HepG2 (cell line): ENCODE measurements around the gene TP73. TPM values are rescaled to one million over a fixed set of nuclear protein-coding genes. Genes with fewer than 3 reads are reported as not detected.

Experiments used
- CHCHD3 ChIP-seq: sonication (generic); formaldehyde crosslinking; IDR thresholded peaks from 2 replicates; pipeline ENCODE4 v1.8.0; 2022; ENCODE audit warnings: mild to moderate bottlenecking, missing genetic modification reagents, moderate library complexity
- GABPA ChIP-seq, 2 experiments: IDR thresholded peaks; 2 replicates each; pipeline ENCODE4 v1.6.1; 2011 to 2016; ENCODE audit warnings: low read depth in 2 of 2, low read length in 1 of 2, missing biosample characterization in 1 of 2, missing genetic modification characterization in 1 of 2
- HOXA3 ChIP-seq: sonication (generic); formaldehyde crosslinking; IDR thresholded peaks from 2 replicates; pipeline ENCODE4 v1.5.0; 2020; ENCODE audit warnings: missing genetic modification reagents
- MBNL3 ChIP-seq: fragments of 250-450 bp; sonication (Bioruptor Pico); conservative IDR thresholded peaks from 2 replicates; pipeline ENCODE4 v1.8.0; 2022; ENCODE audit warnings: mild to moderate bottlenecking, inconsistent platforms
- NFIC ChIP-seq: IDR thresholded peaks from 2 replicates; pipeline ENCODE4 v1.6.1; 2012; ENCODE audit warnings: mild to moderate bottlenecking, low read length, inconsistent platforms
- SIX4 ChIP-seq: sonication (generic); formaldehyde crosslinking; IDR thresholded peaks from 2 replicates; pipeline ENCODE4 v1.4.0; 2020; ENCODE audit warnings: missing genetic modification reagents
- U2AF1 ChIP-seq: fragments of 200-400 bp; formaldehyde crosslinking; optimal IDR thresholded peaks from 2 replicates; pipeline ENCODE3; 2017; ENCODE audit warnings: mild to moderate bottlenecking, low read depth, low read length
- ZBED4 ChIP-seq: sonication (generic); formaldehyde crosslinking; IDR thresholded peaks from 2 replicates; pipeline ENCODE4 v1.4.0; 2020; ENCODE audit warnings: missing genetic modification reagents, borderline replicate concordance
- ZBTB7A ChIP-seq: sonication (generic); formaldehyde crosslinking; IDR thresholded peaks from 2 replicates; pipeline ENCODE4 v1.8.0; 2022; ENCODE audit warnings: mild to moderate bottlenecking, missing genetic modification reagents
- ZGPAT ChIP-seq: IDR thresholded peaks from 2 replicates; pipeline ENCODE4 v1.6.1; 2016; ENCODE audit warnings: mild to moderate bottlenecking
- ZNF550 ChIP-seq: sonication (generic); formaldehyde crosslinking; IDR thresholded peaks from 2 replicates; pipeline ENCODE4 v1.4.0; 2020; ENCODE audit warnings: mild to moderate bottlenecking, missing genetic modification reagents, borderline replicate concordance
- ZNF556 ChIP-seq: sonication (generic); formaldehyde crosslinking; IDR thresholded peaks from 2 replicates; pipeline ENCODE4 v1.4.0; 2020; ENCODE audit warnings: mild to moderate bottlenecking, missing genetic modification reagents, borderline replicate concordance
- ZNF709 ChIP-seq: sonication (generic); formaldehyde crosslinking; IDR thresholded peaks from 2 replicates; pipeline ENCODE4 v1.5.0; 2020; ENCODE audit warnings: mild to moderate bottlenecking, missing genetic modification reagents
- ZSCAN30 ChIP-seq: sonication (generic); formaldehyde crosslinking; IDR thresholded peaks from 2 replicates; pipeline ENCODE4 v1.5.0; 2020; ENCODE audit warnings: mild to moderate bottlenecking, missing genetic modification reagents
- polyA plus RNA-seq, 8 experiments: library from polyadenylated mRNA; depleted of rRNA in 3 of 8; stranded (reverse) in 7 of 8; unstranded in 1 of 8; fragments of >200 nt; fragmentation: Illumina TruSeq in 4 of 8; extraction: Trizol in 4 of 8; gene quantifications; 2 replicates each; pipeline versions ENCODE4 v1.2.1 to v1.2.3, GENCODE V29; 2011 to 2016; ENCODE audit warnings: low read depth in 4 of 8, missing spikeins in 1 of 8, mixed read lengths in 1 of 8; ENCODE audit not compliant: insufficient read depth in 1 of 8
- total RNA-seq, 5 experiments: library from RNA; depleted of rRNA; stranded (reverse); fragments of >200 nt; fragmentation: Illumina TruSeq; extraction: Trizol; gene quantifications; 2 replicates each; pipeline ENCODE4 v1.2.3, GENCODE V29; 2016; ENCODE audit warnings: low read depth in 1 of 5
- TF ChIP-seq, protein P1 (sequence below): sonication (generic); formaldehyde crosslinking; conservative IDR thresholded peaks from 2 replicates; pipeline ENCODE4 v1.4.0; 2020; ENCODE audit warnings: missing genetic modification reagents
- TF ChIP-seq, protein P2 (sequence below): sonication (generic); formaldehyde crosslinking; IDR thresholded peaks from 2 replicates; pipeline ENCODE4 v1.5.1; 2020; ENCODE audit warnings: mild to moderate bottlenecking, moderate library complexity, missing genetic modification reagents
- TF ChIP-seq, protein P3 (sequence below): sonication (generic); formaldehyde crosslinking; IDR thresholded peaks from 2 replicates; pipeline ENCODE4 v1.4.0; 2020; ENCODE audit warnings: missing genetic modification reagents

Gene TP73
- total and polyA plus RNA-seq, 2 of the 13 experiments (the other 11 are each of a cell fraction or from before 2014, with no cell fraction given), result 0.49 to 1.1 TPM

DNA sequence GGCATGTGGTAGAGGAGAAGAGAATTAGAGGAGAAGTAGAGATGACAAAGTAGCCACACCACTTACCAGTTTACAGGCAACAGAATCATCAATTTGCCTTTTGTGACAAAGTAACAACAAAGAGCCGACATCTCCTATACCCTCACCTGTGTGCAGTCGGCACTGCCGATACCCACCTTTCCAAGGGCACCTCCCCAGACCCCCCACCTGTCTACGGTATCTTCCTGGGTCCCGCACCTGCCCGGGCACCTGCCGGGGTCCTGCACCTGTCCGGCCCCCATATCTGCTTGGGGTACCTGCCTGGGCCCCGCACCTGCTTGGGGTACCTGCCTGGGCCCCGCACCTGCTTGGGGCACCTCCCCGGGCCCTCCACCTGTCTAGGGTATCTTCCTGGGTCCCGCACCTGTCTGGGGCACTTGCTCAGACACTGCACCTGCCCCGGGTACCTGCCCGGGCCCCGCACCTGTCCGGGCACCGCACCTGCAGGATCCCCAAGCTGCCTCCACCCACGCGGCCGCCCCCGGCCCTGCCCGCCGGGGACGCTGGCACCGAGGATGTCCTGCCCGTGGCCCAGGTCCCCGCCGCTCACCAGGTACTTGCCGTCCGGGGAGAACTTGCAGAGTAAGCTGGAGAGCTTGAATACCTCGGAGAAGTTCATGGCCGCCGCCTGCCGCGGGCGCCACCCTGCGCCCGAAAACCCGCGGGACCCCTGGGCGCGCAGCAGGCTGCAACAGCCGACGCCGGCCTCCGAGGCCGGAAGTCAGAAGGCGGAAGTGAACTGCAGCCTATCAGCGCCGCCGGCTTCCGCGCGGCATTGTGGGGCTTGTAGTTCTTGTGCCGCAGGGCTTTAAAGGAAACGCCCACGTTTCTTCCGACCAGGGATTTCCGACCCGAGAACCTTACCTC, 2.7 kb upstream of the TP73 start, which contains the start of gene WRAP73 (continued):
- TF ChIP-seq U2AF1, result no peak
- TF ChIP-seq, protein P1, sequence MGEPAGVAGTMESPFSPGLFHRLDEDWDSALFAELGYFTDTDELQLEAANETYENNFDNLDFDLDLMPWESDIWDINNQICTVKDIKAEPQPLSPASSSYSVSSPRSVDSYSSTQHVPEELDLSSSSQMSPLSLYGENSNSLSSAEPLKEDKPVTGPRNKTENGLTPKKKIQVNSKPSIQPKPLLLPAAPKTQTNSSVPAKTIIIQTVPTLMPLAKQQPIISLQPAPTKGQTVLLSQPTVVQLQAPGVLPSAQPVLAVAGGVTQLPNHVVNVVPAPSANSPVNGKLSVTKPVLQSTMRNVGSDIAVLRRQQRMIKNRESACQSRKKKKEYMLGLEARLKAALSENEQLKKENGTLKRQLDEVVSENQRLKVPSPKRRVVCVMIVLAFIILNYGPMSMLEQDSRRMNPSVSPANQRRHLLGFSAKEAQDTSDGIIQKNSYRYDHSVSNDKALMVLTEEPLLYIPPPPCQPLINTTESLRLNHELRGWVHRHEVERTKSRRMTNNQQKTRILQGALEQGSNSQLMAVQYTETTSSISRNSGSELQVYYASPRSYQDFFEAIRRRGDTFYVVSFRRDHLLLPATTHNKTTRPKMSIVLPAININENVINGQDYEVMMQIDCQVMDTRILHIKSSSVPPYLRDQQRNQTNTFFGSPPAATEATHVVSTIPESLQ (CRISPR knock-in tag), result no peak
- no peak for TF ChIP-seq SIX4
- no peak for TF ChIP-seq ZBTB7A
- TF ChIP-seq CHCHD3 (CRISPR knock-in tag), result no peak
- no peak for TF ChIP-seq ZBED4 (CRISPR knock-in tag)
- TF ChIP-seq, protein P2, sequence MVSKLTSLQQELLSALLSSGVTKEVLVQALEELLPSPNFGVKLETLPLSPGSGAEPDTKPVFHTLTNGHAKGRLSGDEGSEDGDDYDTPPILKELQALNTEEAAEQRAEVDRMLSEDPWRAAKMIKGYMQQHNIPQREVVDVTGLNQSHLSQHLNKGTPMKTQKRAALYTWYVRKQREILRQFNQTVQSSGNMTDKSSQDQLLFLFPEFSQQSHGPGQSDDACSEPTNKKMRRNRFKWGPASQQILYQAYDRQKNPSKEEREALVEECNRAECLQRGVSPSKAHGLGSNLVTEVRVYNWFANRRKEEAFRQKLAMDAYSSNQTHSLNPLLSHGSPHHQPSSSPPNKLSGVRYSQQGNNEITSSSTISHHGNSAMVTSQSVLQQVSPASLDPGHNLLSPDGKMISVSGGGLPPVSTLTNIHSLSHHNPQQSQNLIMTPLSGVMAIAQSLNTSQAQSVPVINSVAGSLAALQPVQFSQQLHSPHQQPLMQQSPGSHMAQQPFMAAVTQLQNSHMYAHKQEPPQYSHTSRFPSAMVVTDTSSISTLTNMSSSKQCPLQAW, result peak; percentile 64
- no peak for TF ChIP-seq MBNL3 (CRISPR knock-in tag)
- no peak for TF ChIP-seq ZNF550 (CRISPR knock-in tag)
- peak; percentile 62; the same call in 1 of the 2 replicates for TF ChIP-seq HOXA3 (CRISPR knock-in tag)
- no peak; the same call in 1 of the 2 replicates for TF ChIP-seq ZSCAN30
- TF ChIP-seq ZNF709 (CRISPR knock-in tag), result no peak
- TF ChIP-seq NFIC, result no peak
- peak; percentile 34; the same call in 1 of the 2 replicates for TF ChIP-seq ZNF556 (CRISPR knock-in tag)
- peak; percentile 44; the same call in 1 of the 2 replicates for TF ChIP-seq ZGPAT
- TF ChIP-seq GABPA (IDR thresholded peaks at IDR 0.05; ENCODE audit: low read depth, low read length), result peak; percentile 84
- peak; percentile 91 for TF ChIP-seq GABPA (CRISPR knock-in tag; IDR thresholded peaks at IDR 0.05; ENCODE audit: low read depth)
- TF ChIP-seq, protein P3, sequence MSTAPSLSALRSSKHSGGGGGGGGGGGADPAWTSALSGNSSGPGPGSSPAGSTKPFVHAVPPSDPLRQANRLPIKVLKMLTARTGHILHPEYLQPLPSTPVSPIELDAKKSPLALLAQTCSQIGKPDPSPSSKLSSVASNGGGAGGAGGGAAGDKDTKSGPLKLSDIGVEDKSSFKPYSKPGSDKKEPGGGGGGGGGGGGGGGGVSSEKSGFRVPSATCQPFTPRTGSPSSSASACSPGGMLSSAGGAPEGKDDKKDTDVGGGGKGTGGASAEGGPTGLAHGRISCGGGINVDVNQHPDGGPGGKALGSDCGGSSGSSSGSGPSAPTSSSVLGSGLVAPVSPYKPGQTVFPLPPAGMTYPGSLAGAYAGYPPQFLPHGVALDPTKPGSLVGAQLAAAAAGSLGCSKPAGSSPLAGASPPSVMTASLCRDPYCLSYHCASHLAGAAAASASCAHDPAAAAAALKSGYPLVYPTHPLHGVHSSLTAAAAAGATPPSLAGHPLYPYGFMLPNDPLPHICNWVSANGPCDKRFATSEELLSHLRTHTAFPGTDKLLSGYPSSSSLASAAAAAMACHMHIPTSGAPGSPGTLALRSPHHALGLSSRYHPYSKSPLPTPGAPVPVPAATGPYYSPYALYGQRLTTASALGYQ, result no peak
